Suprapubic skin (tissue), 4 donors: ENCODE measurements around the gene MARCHF5.

Experiments
- CTCF ChIP-seq, 2 donors: fragments of 200-600 bp in 1 of 2; fragments of 450-650 bp in 1 of 2; sonication (generic) in 1 of 2; IDR thresholded peaks; one replicate each; pipeline ENCODE4 v1.5.1; 2016 to 2019; ENCODE audit warnings: antibody characterized with exemption in 2 of 2, mild to moderate bottlenecking in 1 of 2, moderate library complexity in 1 of 2
- EP300 ChIP-seq: sonication (generic); formaldehyde crosslinking; IDR thresholded peaks from one replicate; pipeline ENCODE4 v1.6.1; 2017; ENCODE audit warnings: antibody characterized with exemption
- POLR2A ChIP-seq, 2 donors: fragments of 450-650 bp; IDR thresholded peaks; one replicate each; pipeline ENCODE4 v1.6.1; 2017; ENCODE audit warnings: antibody characterized with exemption in 2 of 2, mild to moderate bottlenecking in 2 of 2, moderate library complexity in 2 of 2
- POLR2AphosphoS5 ChIP-seq, 3 donors: sonication (generic); formaldehyde crosslinking; IDR thresholded peaks; one replicate each; pipeline ENCODE4 v1.6.1; 2017; ENCODE audit warnings: antibody characterized with exemption in 3 of 3

DNA sequence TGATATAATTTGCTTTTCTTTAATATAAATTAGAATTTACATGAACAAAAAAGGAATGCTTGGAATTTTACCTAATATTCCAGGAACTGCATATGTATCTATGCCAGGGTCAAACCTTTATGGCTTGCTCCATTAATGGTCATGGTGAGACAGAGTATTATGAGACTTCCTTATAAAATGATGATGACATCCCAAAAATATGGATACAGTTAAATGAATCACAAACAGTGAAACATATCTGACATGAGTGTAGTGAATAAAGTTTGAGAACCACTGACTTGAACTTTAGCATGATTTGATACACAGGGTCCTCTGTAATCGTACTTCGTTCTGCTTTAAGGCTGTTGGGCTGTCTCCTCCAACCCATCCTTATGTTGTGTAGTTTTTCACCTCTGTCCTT lies 51.8 kb downstream of the MARCHF5 start:
- TF ChIP-seq EP300 (no peak), CTCF (IDR thresholded peaks at IDR 0.05) (no peak), POLR2A (IDR thresholded peaks at IDR 0.05) (no peak), POLR2AphosphoS5 (IDR thresholded peaks at IDR 0.05) (no peak)
